DOHH2 (cell line): ENCODE measurements around the gene COL27A1.

Experiments
- H3F3A ChIP-seq: fragments of 200-600 bp; sonication (generic), shearing (Covaris generic); 2 replicates; pipeline ENCODE4 v1.6.0; 2016; ENCODE audit warnings: antibody characterized with exemption, mild to moderate bottlenecking; ENCODE audit not compliant: control insufficient read depth, insufficient read depth
- H3K27ac ChIP-seq: fragments of 200-600 bp; sonication (generic); 2 replicates; pipeline ENCODE4 v1.5.1; 2014; ENCODE audit warnings: low read depth, mild to moderate bottlenecking, low read length, moderate library complexity
- H3K27me3 ChIP-seq: fragments of 200-600 bp; sonication (generic); 2 replicates; pipeline ENCODE4 v1.6.1; 2014; ENCODE audit warnings: mild to moderate bottlenecking, low read length, mixed read lengths; ENCODE audit not compliant: control insufficient read depth
- H3K36me3 ChIP-seq: fragments of 200-600 bp; sonication (generic); 2 replicates; pipeline ENCODE4 v1.6.1; 2014; ENCODE audit warnings: mild to moderate bottlenecking, low read length, moderate library complexity, mixed read lengths; ENCODE audit not compliant: control insufficient read depth
- H3K4me1 ChIP-seq: fragments of 200-600 bp; sonication (generic); 2 replicates; pipeline ENCODE4 v1.6.1; 2014; ENCODE audit warnings: mild to moderate bottlenecking, low read length, mixed read lengths; ENCODE audit not compliant: control insufficient read depth
- H3K4me2 ChIP-seq: fragments of 200-600 bp; sonication (generic); 2 replicates; pipeline ENCODE4 v1.6.0; 2014; ENCODE audit warnings: mild to moderate bottlenecking, low read length, moderate library complexity
- H3K4me3 ChIP-seq: fragments of 200-600 bp; sonication (generic); 2 replicates; pipeline ENCODE4 v1.5.1; 2014; ENCODE audit warnings: mild to moderate bottlenecking, low read length, mixed read lengths
- H3K79me2 ChIP-seq: fragments of 200-600 bp; sonication (generic); 2 replicates; pipeline ENCODE4 v1.6.1; 2014; ENCODE audit warnings: mild to moderate bottlenecking, low read length, mixed read lengths; ENCODE audit not compliant: control insufficient read depth
- H3K9me2 ChIP-seq: fragments of 200-600 bp; sonication (generic); replicated peaks from 2 replicates; pipeline ENCODE4 v1.6.1; 2014; ENCODE audit warnings: mild to moderate bottlenecking, low read length, mixed read lengths; ENCODE audit not compliant: control insufficient read depth
- H3K9me3 ChIP-seq: fragments of 200-600 bp; sonication (generic); 2 replicates; pipeline ENCODE4 v1.6.1; 2014; ENCODE audit warnings: antibody characterized with exemption, low read length, mixed read lengths; ENCODE audit not compliant: control insufficient read depth, insufficient read depth
- H4K20me1 ChIP-seq: fragments of 200-600 bp; sonication (generic); 2 replicates; pipeline ENCODE4 v1.6.0; 2014; ENCODE audit warnings: low read depth, mild to moderate bottlenecking, antibody characterized with exemption, low read length, moderate library complexity; ENCODE audit not compliant: control insufficient read depth, insufficient read depth
- CTCF ChIP-seq: fragments of 200-600 bp; sonication (generic); IDR thresholded peaks from one replicate; pipeline ENCODE4 v1.5.1; 2014; ENCODE audit warnings: antibody characterized with exemption, mild to moderate bottlenecking, low read depth, low read length; ENCODE audit not compliant: poor library complexity, severe bottlenecking
- EZH2phosphoT487 ChIP-seq: fragments of 200-600 bp; sonication (generic); IDR thresholded peaks from 2 replicates; pipeline ENCODE4 v1.6.1; 2017; ENCODE audit warnings: borderline replicate concordance, mild to moderate bottlenecking, antibody characterized with exemption, low read length, moderate library complexity, mixed read lengths

The COL27A1 gene

GRCh38 chr9:114155263-114155994 lies at the start of gene COL27A1:
TSS of gene COL27A1 (plus strand) at chr9:114155537. CDS start at chr9:114155951, 414 bp downstream.
- Histone ChIP-seq H3K4me2 (peak within 1 kb of the TSS; percentile 72), H3K4me1 (no peaks in the 10 kb centered on the region), H3K4me3 (peak within 1 kb of the TSS; percentile 77), H3F3A (no peaks in the 10 kb centered on the region), H3K27me3 (peaks cover 8% of the 10 kb centered on the region), H3K9me2 (no peaks in the 10 kb centered on the region), H3K79me2 (peaks cover 29% of the 10 kb centered on the region), H3K27ac (no peak within 1 kb of the TSS), H3K9me3 (no peaks in the 10 kb centered on the region), H4K20me1 (no peaks in the 10 kb centered on the region), H3K36me3 (no peaks in the 10 kb centered on the region)
- TF ChIP-seq CTCF (peak; percentile 86), EZH2phosphoT487 (no peak)

- no peaks in the 10 kb centered on the region for H3K4me1 ChIP-seq
- H3K27ac ChIP-seq: no peak overlapping the region
- no peaks in the 10 kb centered on the region for H3K36me3 ChIP-seq
- no peaks in the 10 kb centered on the region for H4K20me1 ChIP-seq
- no peak overlapping the region for H3K4me3 ChIP-seq
- TF ChIP-seq CTCF (no peak), EZH2phosphoT487 (no peak)
- peaks cover 9% of the 10 kb centered on the region; the same call in 1 of the 2 replicates for H3K27me3 ChIP-seq
- no peaks in the 10 kb centered on the region for H3K9me3 ChIP-seq
- no peak overlapping the region for H3K4me2 ChIP-seq
- no peaks in the 10 kb centered on the region for H3K9me2 ChIP-seq
- H3F3A ChIP-seq: no peaks in the 10 kb centered on the region
- H3K79me2 ChIP-seq: no peaks in the 10 kb centered on the region
These were observed 47.9 kb upstream of the COL27A1 start for GRCh38 chr9:114107286-114108001.

GRCh38 chr9:114108016-114108833 lies 47.1 kb upstream of the COL27A1 start:
- Histone ChIP-seq H3K9me2 (no peaks in the 10 kb centered on the region), H3K4me1 (no peaks in the 10 kb centered on the region), H3K4me2 (no peak overlapping the region), H3K9me3 (no peaks in the 10 kb centered on the region), H3K27ac (no peak overlapping the region), H3K27me3 (peaks cover 9% of the 10 kb centered on the region; the same call in 1 of the 2 replicates), H3K36me3 (no peaks in the 10 kb centered on the region), H3F3A (no peaks in the 10 kb centered on the region), H4K20me1 (no peaks in the 10 kb centered on the region), H3K4me3 (no peak overlapping the region), H3K79me2 (no peaks in the 10 kb centered on the region)
- TF ChIP-seq EZH2phosphoT487 (no peak), CTCF (peak; percentile 90)
